HG02870 (cell line): ENCODE data around the gene GRAMD1A.

ENCODE experiments used
- ATAC-seq: cut with Tn5 transposase; IDR thresholded peaks from one replicate; pipeline ENCODE4 v1.9.1; 2021; ENCODE audit warnings: mild to moderate bottlenecking, moderate library complexity; ENCODE audit not compliant: unreplicated experiment

GRAMD1A gene

GRCh38 chr19:35051796-35052195 is 51.7 kb downstream of the GRAMD1A start:
- no peak for ATAC-seq

GRCh38 chr19:35052599-35053190 is 52.6 kb downstream of the GRAMD1A start:
- no peak for ATAC-seq

DNA sequence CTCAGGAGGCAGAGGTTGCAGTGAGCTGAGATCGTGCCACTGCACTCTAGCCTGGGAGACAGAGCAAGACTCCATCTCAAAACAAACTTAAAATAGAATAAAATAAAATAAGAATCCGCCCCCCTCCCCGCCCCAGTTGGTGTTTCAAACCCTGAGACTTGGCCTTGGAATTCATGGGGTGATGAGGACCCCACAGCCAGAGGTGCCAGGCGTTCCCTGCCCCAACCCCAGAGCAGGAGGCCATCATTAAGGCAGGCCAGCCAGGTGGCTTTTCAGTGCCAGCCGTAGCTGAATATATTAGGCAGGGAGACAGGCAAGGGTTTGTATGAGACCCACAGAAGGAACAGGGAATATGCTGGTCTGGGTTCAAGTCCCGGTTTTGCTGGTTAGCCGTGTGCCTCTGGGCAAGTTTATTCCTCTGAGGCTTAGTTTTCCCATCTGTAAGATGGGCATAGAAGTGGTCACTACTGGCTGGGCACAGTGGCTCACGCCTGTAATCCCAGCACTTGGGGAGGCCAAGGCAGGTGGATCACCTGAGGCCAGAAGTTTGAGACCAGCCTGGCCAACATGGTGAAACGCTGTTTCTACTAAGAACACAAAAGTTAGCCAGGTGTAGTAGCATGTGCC is 53.7 kb downstream of the GRAMD1A start:
- ATAC-seq: no peak

GRCh38 chr19:35054626-35055025 is 54.5 kb downstream of the GRAMD1A start:
- ATAC-seq: no peak

DNA sequence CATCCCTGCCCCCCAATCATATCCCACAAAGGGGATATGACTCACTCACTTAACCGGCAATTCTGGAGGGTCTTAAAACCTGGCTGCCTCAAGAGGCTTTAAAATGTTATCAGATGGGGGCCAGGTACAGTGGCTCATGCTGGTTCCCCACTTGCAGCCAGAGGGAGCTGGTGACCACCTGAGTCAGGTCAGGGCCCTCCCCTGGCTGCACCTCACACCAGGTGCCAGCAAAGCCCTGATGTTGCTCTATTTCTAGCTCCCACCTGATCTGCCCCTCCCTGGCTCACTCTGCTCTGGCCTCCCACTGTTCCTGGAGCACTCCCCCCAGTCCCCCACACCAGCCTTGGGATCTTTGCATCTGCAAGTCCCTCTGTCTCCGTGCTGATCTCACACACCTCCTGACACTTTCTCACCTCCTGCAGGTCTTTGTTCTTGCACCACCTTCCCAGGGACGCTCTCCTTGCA is 55.6 kb downstream of the GRAMD1A start:
- ATAC-seq: no peak

DNA sequence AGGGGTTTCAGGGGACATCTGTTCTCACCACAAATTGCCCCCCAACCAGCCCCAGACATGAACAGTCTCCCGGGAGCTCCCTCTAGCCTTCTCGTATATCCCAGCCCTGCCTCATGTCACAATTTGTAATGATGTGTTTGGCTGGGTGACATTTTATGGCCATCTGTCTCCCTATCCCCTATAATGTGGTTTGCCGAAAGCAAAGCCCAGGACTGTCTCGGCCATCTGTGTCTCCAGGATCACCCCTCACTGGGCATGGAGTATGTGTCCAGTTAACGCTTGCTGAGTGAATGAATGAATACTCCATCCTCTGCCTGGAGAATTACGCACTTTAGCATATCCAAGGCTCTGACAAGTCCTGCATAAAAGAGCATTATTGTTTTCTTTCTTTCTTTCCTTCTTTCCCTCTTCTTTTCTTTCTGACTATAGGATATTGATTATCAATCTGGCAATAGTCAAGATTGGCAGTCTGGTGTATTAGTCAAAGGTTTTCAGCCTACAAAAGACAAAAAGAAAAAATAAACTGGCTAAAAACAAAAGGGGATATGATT is 56.5 kb downstream of the GRAMD1A start:
- no peak for ATAC-seq

DNA sequence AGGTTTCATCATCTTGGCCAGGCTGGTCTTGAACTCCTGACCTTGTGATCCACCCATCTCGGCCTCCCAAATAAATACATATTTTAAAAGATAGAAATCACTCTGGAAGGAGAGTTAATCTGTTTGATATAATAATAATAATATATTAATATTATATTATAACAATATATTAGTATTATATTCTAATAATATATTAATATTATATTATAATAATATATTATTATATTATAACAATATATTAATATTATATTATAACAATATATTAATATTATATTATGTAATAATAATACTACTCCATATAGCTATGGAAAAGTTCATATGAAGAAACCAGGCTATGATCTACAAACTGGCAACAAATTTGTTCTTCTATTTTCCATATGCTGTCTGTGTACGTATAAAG is 58.2 kb downstream of the GRAMD1A start:
- no peak for ATAC-seq

DNA sequence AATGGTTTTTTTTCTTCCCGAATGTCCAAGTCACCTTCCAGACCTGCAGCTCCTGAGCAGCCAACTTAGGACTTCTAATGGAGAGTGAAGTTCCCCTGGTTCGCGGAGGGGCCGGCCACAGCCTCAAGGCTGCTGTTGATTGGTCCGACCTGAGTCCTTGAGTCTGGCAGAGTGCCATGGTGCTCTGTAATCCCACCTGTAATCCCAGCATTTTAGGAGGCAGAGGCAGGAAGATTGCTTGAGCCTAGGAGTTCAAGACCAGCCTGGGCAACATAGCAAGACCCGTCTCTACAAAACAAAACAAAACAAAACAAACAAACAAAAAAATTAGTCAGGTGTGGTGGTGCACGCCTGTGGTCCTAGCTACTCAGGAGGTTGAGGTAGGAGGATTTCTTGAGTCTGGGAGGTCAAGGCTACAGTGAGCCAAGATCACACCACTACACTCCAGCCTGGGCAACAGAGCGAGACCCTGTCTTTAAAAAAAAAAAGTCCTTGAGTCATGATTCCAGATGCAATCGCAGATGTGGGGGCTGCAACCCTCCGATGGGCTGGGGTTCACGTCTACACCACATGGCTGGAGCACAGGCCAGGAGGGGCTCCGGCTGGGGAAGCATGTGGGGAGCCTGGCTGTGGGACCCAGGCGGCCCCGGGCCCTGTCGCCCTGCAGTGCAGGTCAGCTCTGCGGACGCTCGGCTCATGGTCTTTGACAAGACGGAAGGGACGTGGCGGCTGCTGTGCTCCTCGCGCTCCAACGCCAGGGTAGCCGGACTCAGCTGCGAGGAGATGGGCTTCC is 59.1 kb downstream of the GRAMD1A start:
- ATAC-seq: no peak

DNA sequence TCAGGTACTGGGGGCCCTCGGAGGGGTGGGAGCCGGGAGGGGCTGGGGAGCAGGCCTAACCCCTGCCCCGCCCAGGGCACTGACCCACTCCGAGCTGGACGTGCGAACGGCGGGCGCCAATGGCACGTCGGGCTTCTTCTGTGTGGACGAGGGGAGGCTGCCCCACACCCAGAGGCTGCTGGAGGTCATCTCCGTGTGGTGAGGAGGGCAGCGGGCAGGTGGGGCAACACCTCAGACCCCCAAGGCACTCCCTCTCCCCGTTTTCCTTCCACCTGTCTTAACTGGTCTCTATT is 59.6 kb downstream of the GRAMD1A start:
- ATAC-seq: no peak

DNA sequence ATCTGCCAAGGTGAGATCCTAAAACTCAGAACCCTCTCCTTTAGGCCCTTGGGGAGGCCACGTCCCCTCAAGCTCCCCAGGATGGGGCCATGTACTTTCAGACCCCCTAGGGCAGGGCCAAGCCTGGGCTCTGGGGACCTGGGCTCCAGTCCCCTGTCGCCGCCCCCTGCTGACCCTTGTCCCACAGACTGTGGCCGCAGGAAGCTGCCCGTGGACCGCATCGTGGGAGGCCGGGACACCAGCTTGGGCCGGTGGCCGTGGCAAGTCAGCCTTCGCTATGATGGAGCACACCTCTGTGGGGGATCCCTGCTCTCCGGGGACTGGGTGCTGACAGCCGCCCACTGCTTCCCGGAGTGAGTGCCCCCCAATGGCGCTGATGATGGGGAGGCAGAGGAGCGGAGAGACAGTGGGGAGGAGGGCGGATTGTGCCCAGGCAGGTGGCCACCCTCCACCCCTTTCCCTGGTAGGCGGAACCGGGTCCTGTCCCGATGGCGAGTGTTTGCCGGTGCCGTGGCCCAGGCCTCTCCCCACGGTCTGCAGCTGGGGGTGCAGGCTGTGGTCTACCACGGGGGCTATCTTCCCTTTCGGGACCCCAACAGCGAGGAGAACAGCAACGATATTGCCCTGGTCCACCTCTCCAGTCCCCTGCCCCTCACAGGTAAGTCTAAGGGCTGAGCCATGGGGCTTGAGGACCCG is 60.2 kb downstream of the GRAMD1A start:
- ATAC-seq: no peak

GRCh38 chr19:35061583-35062373 is 61.7 kb downstream of the GRAMD1A start:
- ATAC-seq: no peak

DNA sequence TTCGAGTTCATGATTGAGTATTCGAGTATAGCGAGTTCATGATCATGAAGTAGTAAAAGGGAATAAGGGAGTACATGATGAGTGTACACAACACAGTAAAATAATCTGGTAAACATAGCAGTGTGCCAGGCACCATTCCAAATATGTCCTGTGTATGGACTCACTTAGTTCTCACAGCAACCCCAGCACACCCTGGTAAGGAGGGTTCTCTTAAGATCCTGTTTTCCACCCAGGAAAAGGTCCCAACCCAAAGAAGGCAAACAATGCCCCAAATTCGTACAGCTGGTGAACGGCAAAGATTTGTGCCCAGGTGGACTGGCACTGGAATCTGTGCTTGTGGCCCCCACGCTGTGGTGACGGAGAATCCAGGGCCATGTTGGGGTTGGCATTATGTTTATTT is 62.8 kb downstream of the GRAMD1A start:
- ATAC-seq: no peak

DNA sequence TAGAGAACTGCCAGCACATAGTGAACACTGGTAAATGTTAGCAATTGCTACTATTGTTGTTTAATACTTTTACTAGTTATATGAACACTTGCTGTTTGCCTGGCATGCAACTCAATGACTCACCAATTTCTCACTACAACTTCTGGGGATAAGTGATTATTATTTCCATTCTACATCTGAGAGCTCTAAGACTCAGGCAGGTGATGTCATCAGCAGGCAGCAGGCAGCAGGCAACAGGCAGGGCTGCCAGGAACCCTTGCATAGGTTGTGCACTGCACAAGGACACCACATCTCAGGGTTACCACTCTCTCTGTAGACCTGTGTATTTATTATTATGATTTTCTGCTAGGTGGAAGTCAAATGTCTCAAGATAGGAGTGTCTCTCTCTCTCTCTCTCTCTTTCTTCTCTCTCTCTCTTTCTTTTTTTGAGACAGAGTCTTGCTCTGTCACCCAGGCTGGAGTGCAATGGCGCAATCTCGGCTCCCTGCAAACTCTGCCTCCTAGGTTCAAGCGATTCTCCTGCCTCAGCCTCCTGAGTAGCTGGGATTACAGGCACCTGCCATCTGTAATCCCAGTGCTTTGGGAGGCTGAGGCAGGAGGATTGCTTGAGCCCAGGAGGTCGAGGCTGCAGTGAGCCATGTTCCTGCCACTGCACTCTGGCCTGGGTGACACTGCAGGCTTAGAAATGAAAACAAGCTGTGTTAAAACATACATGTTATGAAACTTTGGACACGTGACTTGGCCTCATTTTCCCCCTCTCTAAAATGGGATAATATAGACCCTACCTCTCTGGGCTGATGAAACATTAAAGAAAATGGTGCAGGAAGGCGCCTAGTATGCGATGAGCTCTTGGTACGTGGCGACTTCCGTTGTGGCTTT is 64.1 kb downstream of the GRAMD1A start:
- ATAC-seq: no peak

DNA sequence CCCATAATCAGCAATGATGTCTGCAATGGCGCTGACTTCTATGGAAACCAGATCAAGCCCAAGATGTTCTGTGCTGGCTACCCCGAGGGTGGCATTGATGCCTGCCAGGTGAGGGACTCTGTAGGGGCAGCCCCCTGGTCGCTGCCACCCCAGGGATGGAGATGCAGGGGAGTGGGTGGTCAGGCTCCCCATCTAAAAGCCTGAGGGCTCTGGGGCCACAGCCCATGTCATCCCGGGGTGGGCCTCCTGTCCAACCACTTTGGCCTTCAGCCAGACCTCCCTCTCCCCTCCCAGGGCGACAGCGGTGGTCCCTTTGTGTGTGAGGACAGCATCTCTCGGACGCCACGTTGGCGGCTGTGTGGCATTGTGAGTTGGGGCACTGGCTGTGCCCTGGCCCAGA is 65.5 kb downstream of the GRAMD1A start:
- ATAC-seq: no peak

- no peak for ATAC-seq
These were observed 66.0 kb downstream of the GRAMD1A start for GRCh38 chr19:35066121-35066520.

DNA sequence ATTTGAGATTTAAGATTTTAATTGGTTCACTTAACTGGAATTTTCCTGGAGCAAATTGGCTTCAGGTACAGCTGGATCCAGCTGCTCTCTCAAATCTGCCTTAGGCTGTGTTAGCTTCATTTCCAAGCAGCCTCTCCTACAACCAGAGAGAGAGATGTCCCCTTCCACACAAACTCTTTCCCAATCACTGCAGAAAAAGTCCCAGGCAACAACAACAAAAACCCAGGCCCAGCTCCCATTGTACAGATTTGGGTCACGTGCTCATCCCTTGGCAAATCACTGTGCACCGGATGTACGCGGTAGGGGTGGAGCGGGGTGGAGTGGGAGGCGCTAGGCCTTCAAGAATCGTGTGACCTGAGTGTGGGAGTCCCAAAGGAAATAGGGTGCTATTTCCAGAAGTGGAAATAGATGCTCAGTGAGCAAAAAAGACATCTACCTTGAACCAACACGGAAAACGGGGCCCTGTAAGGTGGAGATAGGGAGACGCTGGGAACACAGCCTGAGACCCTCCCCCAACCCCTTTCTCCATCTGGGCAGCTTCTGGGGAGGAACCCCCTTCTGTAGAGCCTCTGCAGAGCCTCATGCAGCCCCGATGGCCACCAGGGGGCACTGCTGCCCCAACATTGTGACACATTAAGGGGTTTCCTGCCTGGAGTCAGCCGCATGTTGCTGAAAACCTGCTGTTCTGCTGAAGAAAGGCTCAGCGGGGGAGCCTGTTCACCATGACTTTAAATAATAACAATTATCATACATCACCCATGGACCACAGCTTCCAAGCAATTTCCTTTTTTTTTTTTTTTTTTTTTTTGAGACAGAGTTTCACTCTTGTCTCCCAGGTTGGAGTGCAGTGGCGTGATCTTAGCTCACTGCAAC is 66.8 kb downstream of the GRAMD1A start:
- no peak for ATAC-seq

- ATAC-seq: no peak
These were observed 69.0 kb downstream of the GRAMD1A start for GRCh38 chr19:35068941-35069634.

DNA sequence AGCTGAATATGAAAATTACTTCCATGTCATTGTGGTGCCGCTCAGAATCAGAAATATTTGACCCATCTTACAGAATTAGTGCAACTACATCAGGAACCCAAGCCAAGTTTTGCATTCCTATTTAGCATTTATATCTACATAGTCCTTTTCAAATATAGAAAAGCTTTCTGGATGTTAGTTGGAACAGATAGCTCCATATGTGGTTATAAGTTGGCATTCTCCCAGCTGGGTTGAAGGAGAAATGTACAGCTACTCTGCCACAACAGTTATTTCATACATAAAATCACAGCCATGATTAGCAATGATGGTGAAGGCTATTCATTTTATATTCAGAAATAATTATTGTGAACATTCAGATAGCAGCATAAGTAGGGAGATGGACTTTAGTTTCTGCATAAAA is 69.6 kb downstream of the GRAMD1A start:
- ATAC-seq: no peak
